Keratinocyte (primary cell): Measurements from ENCODE around the gene CZIB.

Experiments used
- EZH2 ChIP-seq: IDR thresholded peaks from one replicate; pipeline ENCODE4 v1.6.1; 2012; ENCODE audit warnings: inconsistent platforms, mild to moderate bottlenecking, low read length, moderate library complexity
- TF ChIP-seq, protein P1 (sequence below), 3 experiments: IDR thresholded peaks in 1 of 3; conservative IDR thresholded peaks in 1 of 3; optimal IDR thresholded peaks in 1 of 3; 2 replicates in 2 of 3; 3 replicates in 1 of 3; pipeline versions ENCODE3 to v1.5.1; 2011; ENCODE audit warnings: low read length in 3 of 3, mild to moderate bottlenecking in 3 of 3, moderate library complexity in 2 of 3, control low read depth in 1 of 3, inconsistent platforms in 1 of 3; ENCODE audit not compliant: insufficient read depth in 2 of 3; ENCODE audit errors: extremely low read depth in 1 of 3

DNA sequence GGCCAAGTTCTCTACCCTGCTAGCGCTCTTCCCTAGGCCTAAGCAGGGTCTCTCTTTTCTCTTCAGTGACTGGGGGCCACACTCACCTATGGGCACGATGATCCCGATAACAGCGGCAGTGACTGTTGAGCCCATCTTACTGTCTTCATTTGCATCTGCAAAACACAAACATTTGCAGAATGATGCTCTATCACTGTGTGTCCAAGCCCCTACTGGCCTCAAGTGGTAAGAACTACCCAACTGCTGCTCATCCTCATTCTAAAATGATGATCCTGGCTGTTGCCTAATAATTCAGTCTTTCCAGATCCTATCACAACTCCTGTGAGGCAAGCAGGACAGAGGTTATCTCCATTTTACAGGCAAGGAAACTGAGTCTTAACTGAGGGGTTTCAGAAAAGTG, 34.6 kb upstream of the CZIB start:
- TF ChIP-seq, protein P1, sequence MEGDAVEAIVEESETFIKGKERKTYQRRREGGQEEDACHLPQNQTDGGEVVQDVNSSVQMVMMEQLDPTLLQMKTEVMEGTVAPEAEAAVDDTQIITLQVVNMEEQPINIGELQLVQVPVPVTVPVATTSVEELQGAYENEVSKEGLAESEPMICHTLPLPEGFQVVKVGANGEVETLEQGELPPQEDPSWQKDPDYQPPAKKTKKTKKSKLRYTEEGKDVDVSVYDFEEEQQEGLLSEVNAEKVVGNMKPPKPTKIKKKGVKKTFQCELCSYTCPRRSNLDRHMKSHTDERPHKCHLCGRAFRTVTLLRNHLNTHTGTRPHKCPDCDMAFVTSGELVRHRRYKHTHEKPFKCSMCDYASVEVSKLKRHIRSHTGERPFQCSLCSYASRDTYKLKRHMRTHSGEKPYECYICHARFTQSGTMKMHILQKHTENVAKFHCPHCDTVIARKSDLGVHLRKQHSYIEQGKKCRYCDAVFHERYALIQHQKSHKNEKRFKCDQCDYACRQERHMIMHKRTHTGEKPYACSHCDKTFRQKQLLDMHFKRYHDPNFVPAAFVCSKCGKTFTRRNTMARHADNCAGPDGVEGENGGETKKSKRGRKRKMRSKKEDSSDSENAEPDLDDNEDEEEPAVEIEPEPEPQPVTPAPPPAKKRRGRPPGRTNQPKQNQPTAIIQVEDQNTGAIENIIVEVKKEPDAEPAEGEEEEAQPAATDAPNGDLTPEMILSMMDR (optimal IDR thresholded peaks at IDR 0.05 in 1 of 3, IDR thresholded peaks at IDR 0.05 in 1 of 3, conservative IDR thresholded peaks at IDR 0.05 in 1 of 3; ENCODE audit: extremely low read depth in 1 of 3, insufficient read depth in 2 of 3, low read length in 3 of 3): peak in 2 of 3 experiments; percentile 20 to 21
- TF ChIP-seq EZH2: no peak
